ENCODE data around the gene PRSS57.

PRSS57 gene

GRCh38 chr19:695352-695949 is at the start of gene PRSS57:
Gene PRSS57, minus strand, starts transcription at chr19:695452. Its CDS starts 22 bp downstream, at chr19:695430.
- H3K4me1 ChIP-seq (ENCODE audit: control insufficient read depth, insufficient read depth, low read length), result no peaks in the 10 kb centered on the region
- H3K36me3 ChIP-seq (ENCODE audit: control insufficient read depth in 2 of 2, insufficient read depth in 1 of 2, low read length in 2 of 2), result no peaks in the 10 kb centered on the region
- H3K27ac ChIP-seq (ENCODE audit: extremely low read depth, low read depth, low read length), result no peak within 1 kb of the TSS
- TF ChIP-seq ZBTB48 (tag by site-specific recombination; IDR thresholded peaks at IDR 0.05), result no peak
- TF ChIP-seq, protein P1, sequence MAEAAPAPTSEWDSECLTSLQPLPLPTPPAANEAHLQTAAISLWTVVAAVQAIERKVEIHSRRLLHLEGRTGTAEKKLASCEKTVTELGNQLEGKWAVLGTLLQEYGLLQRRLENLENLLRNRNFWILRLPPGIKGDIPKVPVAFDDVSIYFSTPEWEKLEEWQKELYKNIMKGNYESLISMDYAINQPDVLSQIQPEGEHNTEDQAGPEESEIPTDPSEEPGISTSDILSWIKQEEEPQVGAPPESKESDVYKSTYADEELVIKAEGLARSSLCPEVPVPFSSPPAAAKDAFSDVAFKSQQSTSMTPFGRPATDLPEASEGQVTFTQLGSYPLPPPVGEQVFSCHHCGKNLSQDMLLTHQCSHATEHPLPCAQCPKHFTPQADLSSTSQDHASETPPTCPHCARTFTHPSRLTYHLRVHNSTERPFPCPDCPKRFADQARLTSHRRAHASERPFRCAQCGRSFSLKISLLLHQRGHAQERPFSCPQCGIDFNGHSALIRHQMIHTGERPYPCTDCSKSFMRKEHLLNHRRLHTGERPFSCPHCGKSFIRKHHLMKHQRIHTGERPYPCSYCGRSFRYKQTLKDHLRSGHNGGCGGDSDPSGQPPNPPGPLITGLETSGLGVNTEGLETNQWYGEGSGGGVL (tag by site-specific recombination; IDR thresholded peaks at IDR 0.05), result no peak
- TF ChIP-seq ZNF211 (tag by site-specific recombination; IDR thresholded peaks at IDR 0.05; ENCODE audit: low read depth), result no peak
- TF ChIP-seq, protein P2, sequence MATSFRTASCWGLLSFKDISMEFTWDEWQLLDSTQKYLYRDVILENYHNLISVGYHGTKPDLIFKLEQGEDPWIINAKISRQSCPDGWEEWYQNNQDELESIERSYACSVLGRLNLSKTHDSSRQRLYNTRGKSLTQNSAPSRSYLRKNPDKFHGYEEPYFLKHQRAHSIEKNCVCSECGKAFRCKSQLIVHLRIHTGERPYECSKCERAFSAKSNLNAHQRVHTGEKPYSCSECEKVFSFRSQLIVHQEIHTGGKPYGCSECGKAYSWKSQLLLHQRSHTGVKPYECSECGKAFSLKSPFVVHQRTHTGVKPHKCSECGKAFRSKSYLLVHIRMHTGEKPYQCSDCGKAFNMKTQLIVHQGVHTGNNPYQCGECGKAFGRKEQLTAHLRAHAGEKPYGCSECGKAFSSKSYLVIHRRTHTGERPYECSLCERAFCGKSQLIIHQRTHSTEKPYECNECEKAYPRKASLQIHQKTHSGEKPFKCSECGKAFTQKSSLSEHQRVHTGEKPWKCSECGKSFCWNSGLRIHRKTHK (tag by site-specific recombination; IDR thresholded peaks at IDR 0.05), result no peak
- TF ChIP-seq, protein P3, sequence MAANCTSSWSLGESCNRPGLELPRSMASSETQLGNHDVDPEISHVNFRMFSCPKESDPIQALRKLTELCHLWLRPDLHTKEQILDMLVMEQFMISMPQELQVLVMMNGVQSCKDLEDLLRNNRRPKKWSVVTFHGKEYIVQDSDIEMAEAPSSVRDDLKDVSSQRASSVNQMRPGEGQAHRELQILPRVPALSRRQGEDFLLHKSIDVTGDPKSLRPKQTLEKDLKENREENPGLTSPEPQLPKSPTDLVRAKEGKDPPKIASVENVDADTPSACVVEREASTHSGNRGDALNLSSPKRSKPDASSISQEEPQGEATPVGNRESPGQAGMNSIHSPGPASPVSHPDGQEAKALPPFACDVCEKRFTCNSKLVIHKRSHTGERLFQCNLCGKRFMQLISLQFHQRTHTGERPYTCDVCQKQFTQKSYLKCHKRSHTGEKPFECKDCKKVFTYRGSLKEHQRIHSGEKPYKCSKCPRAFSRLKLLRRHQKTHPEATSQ (tag by site-specific recombination; IDR thresholded peaks at IDR 0.05), result no peak
- TF ChIP-seq ZNF280C (tag by site-specific recombination; IDR thresholded peaks at IDR 0.05), result no peak
- no peak for TF ChIP-seq ZFHX2 (tag by site-specific recombination; conservative IDR thresholded peaks at IDR 0.05)
- TF ChIP-seq, protein P4, sequence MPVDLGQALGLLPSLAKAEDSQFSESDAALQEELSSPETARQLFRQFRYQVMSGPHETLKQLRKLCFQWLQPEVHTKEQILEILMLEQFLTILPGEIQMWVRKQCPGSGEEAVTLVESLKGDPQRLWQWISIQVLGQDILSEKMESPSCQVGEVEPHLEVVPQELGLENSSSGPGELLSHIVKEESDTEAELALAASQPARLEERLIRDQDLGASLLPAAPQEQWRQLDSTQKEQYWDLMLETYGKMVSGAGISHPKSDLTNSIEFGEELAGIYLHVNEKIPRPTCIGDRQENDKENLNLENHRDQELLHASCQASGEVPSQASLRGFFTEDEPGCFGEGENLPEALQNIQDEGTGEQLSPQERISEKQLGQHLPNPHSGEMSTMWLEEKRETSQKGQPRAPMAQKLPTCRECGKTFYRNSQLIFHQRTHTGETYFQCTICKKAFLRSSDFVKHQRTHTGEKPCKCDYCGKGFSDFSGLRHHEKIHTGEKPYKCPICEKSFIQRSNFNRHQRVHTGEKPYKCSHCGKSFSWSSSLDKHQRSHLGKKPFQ (tag by site-specific recombination; IDR thresholded peaks at IDR 0.05), result no peak
- no peak for TF ChIP-seq ZNF645 (tag by site-specific recombination; IDR thresholded peaks at IDR 0.05)
- TF ChIP-seq SETDB1 (IDR thresholded peaks at IDR 0.05; ENCODE audit: insufficient read length, low read length), result no peak
- ChIA-PET CTCF (interaction anchor here (1.0 kb wide), 1 partner anchor 326 kb away, joined by 3 read pairs; no protein-coding TSS in a partner anchor), POLR2A (no interaction called here)
- H3K9me3 ChIP-seq (ENCODE audit: control insufficient read depth, insufficient read depth, low read depth, low read length), result no peaks in the 10 kb centered on the region
- no peak within 1 kb of the TSS for H3K4me3 ChIP-seq (ENCODE audit: low read depth, low read length)

DNA sequence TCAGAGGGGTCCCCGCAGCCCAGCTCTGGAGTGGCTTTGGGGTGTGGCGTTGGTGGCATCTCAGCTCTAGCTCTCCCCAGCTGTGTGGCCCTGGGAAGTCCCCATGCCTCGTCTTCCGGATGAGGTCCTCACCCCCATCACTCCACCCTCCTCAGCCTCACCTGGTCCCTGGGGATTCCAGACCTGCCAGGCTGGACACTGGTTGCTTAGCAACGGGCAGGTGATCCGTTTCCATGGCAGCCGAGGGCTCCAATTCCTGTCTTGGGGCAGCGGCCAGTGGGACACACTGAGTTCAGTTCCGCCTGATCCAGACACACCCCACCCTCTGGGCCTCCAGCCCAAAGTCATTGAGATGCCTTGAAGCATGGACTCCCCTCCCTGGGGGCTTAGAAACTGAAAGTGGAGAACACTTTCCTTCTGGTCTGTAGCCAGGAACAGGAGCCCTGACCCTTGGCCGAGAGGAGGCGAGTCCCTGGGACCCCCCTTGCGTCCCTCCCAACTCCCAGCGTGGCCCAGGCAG is 48.0 kb upstream of the PRSS57 start:
- Histone ChIP-seq H3K4me3 (ENCODE audit: low read depth, low read length) (no peak overlapping the region), H3K36me3 (ENCODE audit: control insufficient read depth in 2 of 2, insufficient read depth in 1 of 2, low read length in 2 of 2) (peaks cover 0 to 4% of the 10 kb centered on the region in 2 experiments; a peak in 1 of 3 replicates), H3K9me3 (ENCODE audit: control insufficient read depth, insufficient read depth, low read depth, low read length) (no peaks in the 10 kb centered on the region), H3K27ac (ENCODE audit: extremely low read depth, low read depth, low read length) (no peak overlapping the region), H3K4me1 (ENCODE audit: control insufficient read depth, insufficient read depth, low read length) (no peaks in the 10 kb centered on the region)
- ChIA-PET POLR2A (no interaction called here), CTCF (no interaction called here)
- TF ChIP-seq YY2 (tag by site-specific recombination; IDR thresholded peaks at IDR 0.05) (no peak), ZNF791 (tag by site-specific recombination; IDR thresholded peaks at IDR 0.05) (no peak), ZBTB7A (tag by site-specific recombination; IDR thresholded peaks at IDR 0.05; ENCODE audit: low read depth) (no peak), ZNF350 (tag by site-specific recombination; IDR thresholded peaks at IDR 0.05) (no peak), ZNF645 (tag by site-specific recombination; IDR thresholded peaks at IDR 0.05) (no peak), ZNF658 (tag by site-specific recombination; IDR thresholded peaks at IDR 0.05) (no peak), ZNF114 (tag by site-specific recombination; IDR thresholded peaks at IDR 0.05) (no peak), ZNF404 (tag by site-specific recombination; IDR thresholded peaks at IDR 0.05) (no peak), ZNF280C (tag by site-specific recombination; IDR thresholded peaks at IDR 0.05) (no peak)
- TF ChIP-seq, protein P3 (tag by site-specific recombination; IDR thresholded peaks at IDR 0.05), result no peak
